IPS DF 6.9 (cell line): Measurements from ENCODE around the gene TMEM97.
"Not testable (repeated sequence)": the region's sequence is repeated elsewhere in the genome, so short reads cannot be mapped to it uniquely, and the experiment has no call there.

ENCODE experiments used
- DNase-seq: peaks from one replicate; pipeline ENCODE4 v3.0.0-alpha.2; 2013; ENCODE audit warnings: low read depth, low spot score
- H3K27ac ChIP-seq: one replicate; pipeline ENCODE4 v1.5.1; 2013; ENCODE audit warnings: low read length, control low read depth
- H3K27me3 ChIP-seq: 2 replicates; pipeline ENCODE4 v1.6.1; 2013; ENCODE audit warnings: mild to moderate bottlenecking, low read length; ENCODE audit not compliant: control insufficient read depth, insufficient read depth
- H3K36me3 ChIP-seq: 2 replicates; pipeline ENCODE4 v1.6.1; 2013; ENCODE audit warnings: low read length; ENCODE audit not compliant: control insufficient read depth, insufficient read depth
- H3K4me1 ChIP-seq: 2 replicates; pipeline ENCODE4 v1.6.1; 2013; ENCODE audit warnings: low read length; ENCODE audit not compliant: control insufficient read depth, insufficient read depth
- H3K4me3 ChIP-seq: 2 replicates; pipeline ENCODE4 v1.5.1; 2013; ENCODE audit warnings: mild to moderate bottlenecking, low read length
- H3K9me3 ChIP-seq: 2 replicates; pipeline ENCODE4 v1.6.1; 2013; ENCODE audit warnings: low read length, inconsistent platforms; ENCODE audit not compliant: control insufficient read depth, insufficient read depth
- WGBS: extraction: QIAGEN DNeasy Blood & Tissue Kit; methylation state at CpG from one replicate; pipeline ENCODE4 v1.1.7; 2013; ENCODE audit warnings: mixed read lengths, missing lambda C conversion rate; ENCODE audit not compliant: insufficient read length, insufficient coverage; 5-methylcytosine and 5-hydroxymethylcytosine counted together

Gene TMEM97

DNA sequence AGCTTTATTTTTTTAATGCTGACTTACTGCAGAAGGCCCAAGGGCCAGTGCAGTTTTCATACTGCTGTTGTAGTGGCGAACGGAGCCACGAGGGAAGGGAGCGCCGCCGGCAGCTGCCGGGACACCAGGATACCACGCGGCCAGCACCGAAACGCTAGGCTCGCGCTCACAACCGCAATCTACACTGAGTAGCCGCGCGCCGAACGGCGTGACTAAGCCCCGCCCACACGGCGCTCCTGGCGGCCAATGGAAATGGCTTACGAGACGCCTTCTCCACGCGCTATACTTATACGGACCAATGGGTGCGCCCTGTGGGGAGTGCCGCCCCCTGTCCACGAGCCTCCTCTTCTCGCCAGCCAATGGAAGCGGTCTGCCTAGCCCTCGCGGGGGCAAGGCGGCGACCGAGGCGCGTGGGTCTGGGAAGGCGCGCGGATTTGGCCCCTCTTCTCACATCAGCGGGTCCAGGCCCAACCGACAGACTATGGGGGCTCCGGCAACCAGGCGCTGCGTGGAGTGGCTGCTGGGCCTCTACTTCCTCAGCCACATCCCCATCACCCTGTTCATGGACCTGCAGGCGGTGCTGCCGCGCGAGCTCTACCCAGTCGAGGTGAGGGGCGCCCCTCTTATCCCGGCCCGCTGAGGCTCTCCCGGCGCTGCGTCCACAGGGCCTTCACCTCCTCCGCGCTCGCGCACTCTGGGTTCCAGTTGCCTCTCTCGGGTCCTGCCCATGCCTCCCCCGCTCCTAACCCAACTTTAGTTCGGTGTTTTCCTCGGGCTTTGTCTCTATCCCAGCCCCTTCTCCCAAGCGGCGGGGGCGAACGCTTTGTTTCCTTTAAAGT is at the start of gene TMEM97:
Gene TMEM97 (plus strand): TSS at position 442 of the 839 bp plus-strand sequence. CDS start 40 bp downstream, at position 482.
- Histone ChIP-seq H3K27me3 (no peaks in the 10 kb centered on the region), H3K27ac (no peak within 1 kb of the TSS), H3K4me1 (no peaks in the 10 kb centered on the region; the same call in 1 of the 2 replicates), H3K4me3 (peak within 1 kb of the TSS; percentile 68), H3K9me3 (no peaks in the 10 kb centered on the region), H3K36me3 (no peaks in the 10 kb centered on the region)
- DNase-seq, result peak; percentile 89
- WGBS, result no CpG with 5 or more reads among the region's 72 CpGs

DNA sequence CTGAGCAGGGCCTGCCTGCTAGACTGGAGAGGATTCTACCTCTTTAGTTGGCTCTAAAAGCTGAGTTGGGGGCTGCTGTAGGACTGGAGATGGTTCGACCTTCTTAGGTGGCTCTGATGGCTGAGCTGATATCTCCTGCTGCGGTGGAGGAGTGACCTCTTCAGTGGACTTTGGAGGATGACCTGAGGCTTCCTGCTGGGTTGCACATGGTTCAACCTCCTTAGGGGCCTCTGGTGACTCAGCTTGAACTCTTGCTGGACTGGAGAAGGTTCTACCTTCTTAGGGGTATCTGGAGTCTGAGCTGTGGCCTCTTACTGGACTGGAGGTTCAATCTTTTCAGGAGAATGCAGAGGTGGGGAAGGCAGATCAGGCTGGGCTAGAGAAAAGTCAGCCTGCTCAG is 48.9 kb upstream of the TMEM97 start:
- no peak overlapping the region for H3K4me3 ChIP-seq
- no peaks in the 10 kb centered on the region for H3K4me1 ChIP-seq
- H3K36me3 ChIP-seq, result no peaks in the 10 kb centered on the region
- no peak overlapping the region for H3K27ac ChIP-seq
- H3K27me3 ChIP-seq, result no peaks in the 10 kb centered on the region
- no CpG with 5 or more reads among the region's 2 CpGs for WGBS
- DNase-seq, result no peak
- peaks cover 2% of the 10 kb centered on the region; the same call in 1 of the 2 replicates for H3K9me3 ChIP-seq

DNA sequence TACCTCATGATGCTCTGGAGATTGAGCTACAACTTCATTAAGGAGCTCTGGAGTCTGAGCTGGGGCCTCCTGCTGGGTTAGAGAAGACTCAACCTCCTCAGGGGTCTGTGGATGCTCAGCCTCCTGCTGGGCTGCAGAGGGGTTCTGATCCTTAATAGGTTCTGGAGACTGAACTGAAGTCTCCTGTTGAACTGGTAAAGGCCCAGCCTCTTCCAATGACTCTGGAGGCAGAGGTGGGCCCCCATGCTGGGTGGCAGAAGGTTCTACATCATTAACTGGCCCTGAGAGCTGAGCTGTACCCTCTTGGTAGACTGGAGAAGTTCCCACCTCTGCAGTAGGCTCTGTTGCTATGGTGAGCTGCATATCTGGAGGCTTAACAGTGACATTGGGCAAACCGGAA is 48.1 kb upstream of the TMEM97 start:
- WGBS, result no CpG with 5 or more reads among the region's 1 CpG
- Histone ChIP-seq H3K27ac (no peak overlapping the region), H3K27me3 (no peaks in the 10 kb centered on the region), H3K4me1 (no peaks in the 10 kb centered on the region), H3K9me3 (no peaks in the 10 kb centered on the region; the same call in 1 of the 2 replicates), H3K4me3 (no peak overlapping the region), H3K36me3 (no peaks in the 10 kb centered on the region)
- no peak for DNase-seq

- H3K27me3 ChIP-seq, result no peaks in the 10 kb centered on the region
- no peaks in the 10 kb centered on the region for H3K36me3 ChIP-seq
- no CpG with 5 or more reads among the region's 3 CpGs for WGBS
- no peak overlapping the region for H3K27ac ChIP-seq
- H3K4me3 ChIP-seq, result no peak overlapping the region
- DNase-seq, result no peak
- H3K4me1 ChIP-seq, result no peaks in the 10 kb centered on the region
- no peaks in the 10 kb centered on the region for H3K9me3 ChIP-seq
Measured at GRCh38 chr17:28271431-28271830, 47.6 kb upstream of the TMEM97 start.

DNA sequence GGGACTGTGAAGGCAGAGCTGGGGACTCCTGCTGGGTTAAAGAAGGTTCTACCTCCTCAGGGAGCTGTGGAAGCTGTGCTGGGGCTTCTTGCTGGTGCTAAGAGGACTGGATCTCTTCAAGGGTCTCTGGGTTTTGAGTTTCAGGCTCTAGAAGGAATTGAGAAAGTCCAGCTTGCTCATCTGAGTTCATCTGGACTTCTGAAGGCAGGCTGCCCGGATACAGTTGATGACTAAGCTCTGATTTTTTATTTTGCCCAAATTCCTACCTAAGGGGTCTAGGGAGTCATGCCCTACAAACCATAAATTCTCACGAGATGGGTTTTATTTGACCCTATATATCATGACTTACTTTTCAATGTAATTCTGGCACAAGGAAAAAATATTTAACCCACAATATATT is 46.8 kb upstream of the TMEM97 start:
- DNase-seq, result no peak
- no CpG with 5 or more reads among the region's 2 CpGs for WGBS
- Histone ChIP-seq H3K27ac (no peak overlapping the region), H3K4me3 (no peak overlapping the region), H3K27me3 (no peaks in the 10 kb centered on the region), H3K9me3 (no peaks in the 10 kb centered on the region), H3K4me1 (no peaks in the 10 kb centered on the region), H3K36me3 (no peaks in the 10 kb centered on the region)

- not testable (repeated sequence) for H3K4me3 ChIP-seq, H3K27me3 ChIP-seq, H3K36me3 ChIP-seq, H3K27ac ChIP-seq, DNase-seq, H3K9me3 ChIP-seq, H3K4me1 ChIP-seq
- no CpG with 5 or more reads among the region's 5 CpGs for WGBS
Measured at GRCh38 chr17:28273341-28273740, 45.7 kb upstream of the TMEM97 start.

- Histone ChIP-seq H3K4me3 (no peak overlapping the region), H3K4me1 (no peaks in the 10 kb centered on the region), H3K27me3 (no peaks in the 10 kb centered on the region), H3K9me3 (no peaks in the 10 kb centered on the region), H3K27ac (no peak overlapping the region), H3K36me3 (no peaks in the 10 kb centered on the region)
- no CpG with 5 or more reads among the region's 9 CpGs for WGBS
- no peak for DNase-seq
Measured at GRCh38 chr17:28274591-28275265, 44.3 kb upstream of the TMEM97 start.

DNA sequence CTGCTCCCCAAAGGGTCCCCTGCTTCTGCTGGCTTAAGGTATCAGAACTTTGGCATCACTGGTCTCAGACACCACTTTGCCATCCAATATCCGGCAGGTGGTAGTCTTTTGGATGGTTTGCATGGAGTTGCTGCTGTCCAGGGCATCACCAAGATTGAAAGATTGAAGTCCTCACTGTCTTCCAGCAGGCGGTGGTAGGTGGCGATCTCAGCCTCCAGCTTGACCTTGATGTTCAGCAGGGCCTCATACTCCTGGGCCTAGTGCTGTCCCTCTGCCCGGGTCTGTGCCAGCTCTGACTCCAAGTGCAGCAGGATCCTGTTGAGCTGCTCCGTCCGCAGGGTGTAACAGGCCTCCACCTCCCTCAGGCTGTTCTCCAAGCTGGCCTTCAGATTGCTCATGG is 43.0 kb upstream of the TMEM97 start:
- Histone ChIP-seq H3K9me3 (no peaks in the 10 kb centered on the region), H3K27ac (no peak overlapping the region), H3K4me3 (no peak overlapping the region), H3K4me1 (no peaks in the 10 kb centered on the region), H3K36me3 (no peaks in the 10 kb centered on the region), H3K27me3 (no peaks in the 10 kb centered on the region)
- DNase-seq, result no peak
- no CpG with 5 or more reads among the region's 6 CpGs for WGBS

DNA sequence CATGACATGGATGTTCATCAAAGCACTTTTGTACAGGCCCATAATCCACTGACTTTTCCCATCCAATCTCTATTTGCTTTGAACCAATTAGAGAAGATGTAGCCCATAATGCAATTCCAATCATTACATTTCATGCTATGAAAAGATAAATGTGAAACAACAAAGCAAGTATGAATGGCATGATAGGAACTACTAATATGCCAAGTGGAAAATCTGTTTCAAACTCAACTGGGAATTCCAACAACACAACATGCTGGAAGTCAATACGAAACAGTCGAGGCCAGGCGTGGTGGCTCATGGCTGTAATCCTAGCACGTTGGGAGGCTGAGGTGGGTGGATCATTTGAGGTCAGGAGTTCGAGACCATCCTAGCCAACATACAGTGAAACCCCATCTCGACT is 39.6 kb upstream of the TMEM97 start:
- Histone ChIP-seq H3K4me3 (no peak overlapping the region), H3K9me3 (no peaks in the 10 kb centered on the region), H3K27ac (no peak overlapping the region), H3K4me1 (no peaks in the 10 kb centered on the region), H3K36me3 (no peaks in the 10 kb centered on the region), H3K27me3 (no peaks in the 10 kb centered on the region)
- WGBS, result no CpG with 5 or more reads among the region's 6 CpGs
- DNase-seq, result no peak

- Histone ChIP-seq H3K4me3 (no peak overlapping the region), H3K36me3 (no peaks in the 10 kb centered on the region), H3K4me1 (no peaks in the 10 kb centered on the region), H3K27ac (no peak overlapping the region), H3K9me3 (no peaks in the 10 kb centered on the region), H3K27me3 (no peaks in the 10 kb centered on the region)
- DNase-seq, result no peak
- no CpG with 5 or more reads among the region's 3 CpGs for WGBS
Measured at GRCh38 chr17:28280826-28281225, 38.2 kb upstream of the TMEM97 start.
